ENCODE measurements around the gene GTF2F1. TPM values are rescaled to one million over a fixed set of nuclear protein-coding genes. Genes with fewer than 3 reads are reported as not detected.

The GTF2F1 gene
- total RNA-seq, 6 experiments from 2014 or later = 70.4 to 75.1 (median 71.4) TPM

GRCh38 chr19:6425732-6426620 lies 33.0 kb upstream of the GTF2F1 start:
- peak overlapping the region; percentile 69; the same call in 1 of the 2 replicates for H3K4me3 Mint-ChIP-seq
- H3K36me3 Mint-ChIP-seq (ENCODE audit: low read depth) = peaks cover 12% of the 10 kb centered on the region
- peak; percentile 33 for TF ChIP-seq CTCF (IDR thresholded peaks at IDR 0.05)
- H3K9me3 Mint-ChIP-seq = no peaks in the 10 kb centered on the region
- H3K27ac Mint-ChIP-seq = peak overlapping the region; percentile 88
- DNase-seq = no peak
- peaks cover 7% of the 10 kb centered on the region; the same call in 1 of the 2 replicates for H3K27me3 Mint-ChIP-seq (ENCODE audit: insufficient read depth)
- peaks cover 26% of the 10 kb centered on the region for H3K4me1 Mint-ChIP-seq (ENCODE audit: low read depth)

- Mint-ChIP-seq H3K27ac (peak overlapping the region; percentile 88), H3K27me3 (ENCODE audit: insufficient read depth) (peaks cover 5% of the 10 kb centered on the region; the same call in 1 of the 2 replicates)
- DNase-seq = peak; percentile 100
These were observed 32.2 kb upstream of the GTF2F1 start for GRCh38 chr19:6424939-6425731.

GRCh38 chr19:6424195-6424938 lies 31.4 kb upstream of the GTF2F1 start, which contains the start of gene KHSRP:
KHSRP (minus strand) TSS chr19:6424811; CDS start chr19:6424701, 110 bp downstream.
- H3K4me3 Mint-ChIP-seq = peak within 1 kb of the TSS; percentile 96
- peak within 1 kb of the TSS; percentile 88 for H3K27ac Mint-ChIP-seq
- H3K9me3 Mint-ChIP-seq = no peaks in the 10 kb centered on the region
- peaks cover 23% of the 10 kb centered on the region for H3K36me3 Mint-ChIP-seq (ENCODE audit: low read depth)
- peaks cover 5% of the 10 kb centered on the region; the same call in 1 of the 2 replicates for H3K27me3 Mint-ChIP-seq (ENCODE audit: insufficient read depth)
- H3K4me1 Mint-ChIP-seq (ENCODE audit: low read depth) = peaks cover 26% of the 10 kb centered on the region
- no peak for DNase-seq
- no peak for TF ChIP-seq CTCF (IDR thresholded peaks at IDR 0.05)

More at GRCh38 chr19:6424939-6425731, 32.2 kb upstream of the GTF2F1 start:
- Mint-ChIP-seq H3K4me1 (ENCODE audit: low read depth) (peaks cover 26% of the 10 kb centered on the region), H3K4me3 (peak overlapping the region; percentile 69), H3K36me3 (ENCODE audit: low read depth) (peaks cover 20% of the 10 kb centered on the region), H3K9me3 (no peaks in the 10 kb centered on the region)
- TF ChIP-seq CTCF (IDR thresholded peaks at IDR 0.05) = no peak

- Mint-ChIP-seq H3K9me3 (no peaks in the 10 kb centered on the region), H3K27ac (peak overlapping the region; percentile 71), H3K4me3 (peak overlapping the region; percentile 96), H3K27me3 (ENCODE audit: insufficient read depth) (peaks cover 5% of the 10 kb centered on the region; the same call in 1 of the 2 replicates), H3K36me3 (ENCODE audit: low read depth) (peaks cover 23% of the 10 kb centered on the region), H3K4me1 (ENCODE audit: low read depth) (peaks cover 26% of the 10 kb centered on the region)
- no peak for TF ChIP-seq CTCF (IDR thresholded peaks at IDR 0.05)
- peak; percentile 44 for DNase-seq
These were observed 30.7 kb upstream of the GTF2F1 start for GRCh38 chr19:6423499-6424194.

Data from HFFc6 (cell line).